Stimulated activated CD4-positive, alpha-beta T cell treated with anti-CD3 and anti-CD28 coated beads, TNF-alpha, amount 100 ng/mL, for 48 hours (primary cell): ENCODE results near the gene CDH8.
"Not testable (repeated sequence)": the region's sequence is repeated elsewhere in the genome, so short reads cannot be mapped to it uniquely, and the experiment has no call there.

Experiments used
- DNase-seq, 3 donors: peaks; one replicate each; pipeline ENCODE4 v3.0.0-alpha.2; 2020; ENCODE audit warnings: low read depth in 3 of 3

CDH8 gene

DNA sequence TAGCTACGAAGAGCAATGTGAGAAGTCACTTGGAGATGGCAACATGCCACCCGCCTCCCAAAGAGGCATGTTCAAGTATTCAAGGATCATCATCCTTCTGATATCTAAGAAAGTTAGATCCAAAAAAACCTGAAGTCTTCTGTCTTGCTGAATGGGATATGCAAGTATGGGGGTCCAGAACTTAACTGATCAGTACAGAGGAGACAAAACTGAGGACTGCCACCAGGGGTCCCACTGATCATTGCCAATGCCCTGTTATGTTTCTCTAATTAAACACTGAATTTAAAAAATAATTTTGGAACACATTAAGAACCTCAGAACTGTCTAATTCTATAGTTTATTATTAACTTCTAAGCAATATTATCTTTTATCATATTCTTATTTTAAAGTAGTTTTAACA is 99.7 kb downstream of the CDH8 start:
- DNase-seq, result no peak

DNA sequence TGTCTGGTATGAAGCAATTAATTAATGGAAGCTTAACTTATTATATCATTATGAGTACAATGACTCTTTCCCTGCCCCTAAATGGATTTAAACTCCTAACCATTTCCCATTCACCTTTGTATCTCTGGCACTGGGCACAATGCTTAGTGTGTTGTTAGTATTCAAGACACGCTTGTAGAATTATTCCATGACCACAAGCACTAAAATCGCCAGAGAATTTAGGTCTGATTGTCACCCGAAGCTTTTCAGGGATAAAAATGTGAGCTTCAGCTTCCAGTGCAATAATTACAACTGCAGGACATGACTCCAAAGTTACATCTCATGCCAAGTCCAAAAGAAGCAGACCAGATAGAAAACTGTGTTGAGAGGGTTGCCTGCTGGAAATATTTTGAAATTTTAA is 101.6 kb downstream of the CDH8 start:
- no peak for DNase-seq

DNA sequence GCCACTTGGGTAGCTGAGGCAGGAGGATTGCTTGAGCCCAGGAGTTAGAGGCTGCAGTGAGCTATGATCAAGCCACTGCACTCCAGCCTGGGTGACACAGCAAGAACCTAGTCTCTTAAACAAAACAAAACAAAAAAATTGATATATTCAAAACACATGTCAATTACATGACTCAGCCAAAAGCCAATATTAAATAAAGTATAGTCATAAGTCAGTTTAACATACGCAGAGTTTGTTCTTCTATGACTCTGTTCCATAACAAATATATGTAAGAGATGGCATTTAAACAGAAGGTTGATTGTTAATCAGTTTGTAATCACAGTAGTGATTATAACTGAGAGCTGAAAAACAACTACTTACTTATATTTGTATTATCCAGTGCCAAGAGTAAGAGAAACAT is 106.5 kb downstream of the CDH8 start:
- no peak for DNase-seq

DNA sequence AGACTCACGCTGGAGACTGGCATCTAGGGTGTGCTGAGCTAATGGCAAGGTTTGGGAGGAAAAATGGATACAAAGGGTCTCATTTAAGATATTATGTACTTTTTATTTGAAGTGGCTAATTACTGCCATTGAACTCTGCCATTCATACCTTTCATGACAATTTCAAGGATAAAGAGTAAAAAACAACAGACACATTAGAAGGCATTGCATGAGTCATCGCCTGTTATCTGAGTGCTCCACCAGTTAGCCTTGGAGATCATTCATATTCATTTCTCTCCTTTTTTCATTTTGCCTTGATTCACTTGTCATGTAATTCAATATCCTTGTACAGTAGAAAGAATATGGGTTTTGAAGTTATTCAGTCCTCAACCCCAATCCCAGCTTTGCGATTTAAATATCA is 109.5 kb downstream of the CDH8 start:
- DNase-seq, result no peak

DNA sequence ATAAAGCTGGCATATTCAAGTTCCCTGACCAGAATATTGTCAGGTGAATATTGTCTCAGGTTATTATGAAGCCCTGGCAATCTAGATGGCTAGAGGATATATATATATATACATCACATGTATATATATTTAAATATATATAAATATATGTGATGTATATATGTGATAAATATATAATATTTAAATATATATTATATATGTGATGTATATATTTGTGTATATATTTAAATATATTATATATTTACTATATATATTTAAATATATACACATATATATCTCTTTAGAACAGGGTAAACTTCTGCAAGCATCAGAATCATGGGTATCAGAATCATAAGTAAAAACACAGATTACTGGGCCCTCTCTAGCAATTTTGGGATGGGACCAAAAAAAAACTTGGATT is 112.6 kb downstream of the CDH8 start:
- no peak for DNase-seq

DNA sequence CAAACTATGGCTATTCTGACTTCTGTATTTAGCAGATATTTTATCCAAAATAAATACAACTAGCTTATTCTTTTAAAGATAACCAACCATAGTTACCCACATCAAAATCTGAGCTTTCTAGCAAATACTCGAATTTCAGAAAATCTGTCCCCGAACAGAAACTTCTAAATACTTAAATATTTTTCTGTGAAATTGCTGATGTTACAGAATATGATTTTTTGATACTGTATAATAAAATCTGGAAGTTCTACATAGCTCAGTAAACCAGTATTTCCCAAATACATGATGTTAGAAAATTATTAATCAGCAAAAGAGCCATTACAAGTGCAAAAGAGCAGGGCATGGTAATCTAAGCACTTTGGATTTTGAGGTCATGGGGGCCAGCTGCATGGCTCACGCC is 114.9 kb downstream of the CDH8 start:
- DNase-seq, result no peak

DNA sequence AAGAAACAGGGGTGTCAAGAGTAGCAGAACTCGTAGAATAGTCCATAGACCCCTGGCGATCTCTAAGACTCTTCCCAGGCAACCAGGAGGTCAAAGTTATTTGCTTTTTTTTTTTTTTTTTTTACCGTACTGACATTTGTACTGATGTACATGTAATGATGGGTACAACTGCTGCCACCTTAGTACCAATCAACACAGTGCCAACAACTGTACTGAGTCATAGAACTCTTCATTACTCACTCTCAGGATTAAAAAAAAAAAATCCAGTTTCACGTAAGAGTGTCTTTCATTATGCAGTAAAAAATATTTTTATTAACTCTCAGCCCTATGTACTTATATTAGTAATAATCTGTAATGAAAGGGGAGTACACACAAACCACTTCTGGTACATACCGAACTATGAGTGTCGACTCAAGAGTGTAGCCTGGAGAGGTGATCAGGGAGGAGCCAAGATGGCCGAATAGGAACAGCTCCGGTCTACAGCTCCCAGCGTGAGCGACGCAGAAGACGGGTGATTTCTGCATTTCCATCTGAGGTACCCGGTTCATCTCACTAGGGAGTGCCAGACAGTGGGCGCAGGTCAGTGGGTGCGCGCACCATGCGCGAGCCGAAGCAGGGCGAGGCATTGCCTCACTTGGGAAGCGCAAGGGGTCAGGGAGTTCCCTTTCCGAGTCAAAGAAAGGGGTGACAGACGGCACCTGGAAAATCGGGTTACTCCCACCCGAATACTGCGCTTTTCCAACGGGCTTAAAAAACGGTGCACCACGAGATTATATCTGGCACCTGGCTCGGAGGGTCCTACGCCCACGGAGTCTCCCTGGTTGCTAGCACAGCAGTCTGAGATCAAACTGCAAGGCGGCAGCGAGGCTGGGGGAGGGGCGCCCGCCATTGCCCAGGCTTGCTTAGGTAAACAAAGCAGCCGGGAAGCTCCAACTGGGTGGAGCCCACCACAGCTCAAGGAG is 118.1 kb downstream of the CDH8 start:
- DNase-seq, result not testable (repeated sequence)

DNA sequence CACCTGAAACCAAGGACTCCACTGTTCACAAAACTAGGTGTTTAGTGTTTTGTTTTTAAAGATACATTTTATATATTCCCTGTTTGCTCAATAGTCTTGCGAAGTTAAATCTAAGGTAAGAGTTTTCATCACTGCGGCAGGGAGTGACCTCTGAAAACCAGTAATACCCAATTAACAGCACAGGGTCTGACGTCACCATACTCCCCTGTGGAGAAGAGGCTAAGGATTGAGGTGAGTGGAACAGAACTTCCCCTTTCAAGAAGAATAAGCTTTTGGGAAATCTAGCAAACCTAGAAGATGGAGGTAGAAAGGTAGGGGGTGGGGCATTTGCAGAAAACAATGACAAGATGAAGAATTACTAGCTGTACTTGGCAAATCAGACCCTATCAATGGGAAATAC is 120.7 kb downstream of the CDH8 start:
- no peak for DNase-seq

DNA sequence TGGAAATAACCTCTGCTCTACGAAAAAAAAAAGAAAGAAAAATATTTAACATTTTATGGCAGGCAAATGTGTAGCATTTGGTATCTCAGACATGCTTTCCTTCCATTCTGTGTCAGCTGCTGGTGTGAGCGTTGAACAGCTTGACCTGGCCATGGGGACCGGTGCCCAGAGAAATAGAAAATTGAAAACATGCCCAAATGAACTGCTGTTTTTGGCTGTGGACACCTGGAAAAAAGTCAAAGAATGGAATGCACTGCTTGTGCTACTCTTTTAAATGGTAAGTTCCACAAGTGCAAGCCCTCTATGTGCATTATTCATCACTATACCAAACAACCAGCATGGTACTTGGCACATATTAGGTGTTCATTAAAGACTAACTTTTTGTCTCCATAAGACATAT is 127.2 kb downstream of the CDH8 start:
- no peak for DNase-seq

DNA sequence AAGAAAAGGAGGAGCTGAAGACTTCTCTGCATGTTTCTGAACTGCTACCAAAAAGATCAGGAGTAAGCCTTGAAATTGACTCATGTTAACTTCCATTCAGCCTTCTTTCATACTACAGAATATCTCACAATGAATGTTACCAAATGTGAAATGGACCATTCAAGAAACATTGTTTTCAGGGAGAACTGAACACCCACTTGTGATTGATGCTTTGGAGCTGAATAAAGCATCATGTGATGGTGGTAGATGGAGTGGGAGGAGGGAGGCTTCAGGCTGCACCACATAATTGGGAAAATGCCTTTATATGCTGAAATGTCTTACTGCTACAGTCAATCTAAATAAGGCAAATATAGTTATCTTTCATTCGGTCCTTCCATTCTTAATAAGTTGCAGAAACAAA is 127.8 kb downstream of the CDH8 start:
- DNase-seq, result no peak

DNA sequence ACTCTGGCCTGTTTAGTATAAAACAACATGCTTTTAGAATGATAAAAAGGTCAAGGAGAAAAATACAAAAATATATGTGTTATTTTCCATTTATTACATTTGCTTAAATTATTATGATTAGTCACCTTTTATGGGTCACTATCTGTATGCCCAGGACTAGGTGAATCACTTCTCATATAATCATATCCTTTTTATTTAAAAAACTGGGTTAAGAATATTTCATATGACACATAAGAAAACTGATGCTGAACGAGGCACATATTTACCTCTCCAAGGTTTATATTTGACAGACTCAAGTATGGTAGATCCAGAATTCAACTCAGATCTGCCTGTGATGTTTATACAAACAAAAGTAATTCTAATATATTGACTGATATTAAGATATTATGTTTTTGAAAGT is 134.5 kb downstream of the CDH8 start:
- DNase-seq, result no peak

DNA sequence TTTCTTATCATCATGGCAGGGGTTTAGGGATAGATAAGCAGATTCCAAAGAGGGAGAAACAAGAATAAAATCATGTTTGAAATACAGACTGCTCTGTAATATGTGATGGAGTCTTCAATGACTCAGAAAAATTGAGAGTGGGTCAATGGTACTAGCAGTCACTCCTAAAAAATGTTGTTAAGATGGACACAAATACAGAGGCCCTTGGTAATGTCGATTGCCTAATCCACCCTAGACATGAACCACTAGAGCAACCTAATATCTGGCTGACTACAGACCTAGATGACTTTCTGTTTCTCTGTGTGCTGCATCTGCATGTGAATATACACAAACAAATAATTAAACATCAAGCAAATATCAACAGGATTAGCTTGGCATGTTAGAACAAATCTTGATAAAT is 135.8 kb downstream of the CDH8 start:
- DNase-seq, result no peak

DNA sequence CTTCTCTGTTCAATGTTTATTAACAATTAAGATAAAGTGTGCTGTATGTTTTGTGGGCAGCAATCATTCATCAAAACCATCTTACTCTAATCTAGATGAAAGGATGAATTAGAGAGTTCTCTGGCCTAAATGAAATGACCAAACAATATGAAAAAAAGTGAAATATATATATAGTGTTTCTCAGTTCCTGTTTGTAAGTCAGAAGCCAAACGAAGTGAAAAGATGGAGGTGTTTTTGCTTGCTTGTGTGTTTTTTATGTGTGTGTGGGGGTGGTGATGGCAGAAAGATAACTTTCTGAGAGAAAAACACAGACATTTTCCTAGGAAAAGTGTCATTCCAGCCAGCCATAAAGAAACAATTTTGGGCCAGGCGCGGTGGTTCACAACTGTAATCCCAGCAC is 138.6 kb downstream of the CDH8 start:
- DNase-seq, result no peak

DNA sequence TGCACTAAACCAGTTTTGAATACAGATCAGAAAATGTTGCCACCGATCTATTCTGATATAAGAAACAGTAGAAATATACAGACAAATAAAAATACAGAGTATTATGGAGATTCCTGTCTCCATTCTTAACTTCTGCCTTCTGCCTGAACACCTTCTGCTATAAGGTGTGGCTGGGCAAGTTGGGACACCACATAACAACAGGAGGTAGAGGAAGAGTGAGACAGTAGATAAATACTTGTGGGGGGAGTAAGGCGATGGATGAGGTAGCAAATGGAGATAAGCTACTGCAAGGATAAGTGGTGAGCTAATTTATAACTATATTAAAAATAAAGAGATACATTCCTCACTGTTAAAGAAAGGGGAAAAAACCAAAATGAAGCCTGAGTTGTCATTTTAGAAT is 143.7 kb downstream of the CDH8 start:
- no peak for DNase-seq

DNA sequence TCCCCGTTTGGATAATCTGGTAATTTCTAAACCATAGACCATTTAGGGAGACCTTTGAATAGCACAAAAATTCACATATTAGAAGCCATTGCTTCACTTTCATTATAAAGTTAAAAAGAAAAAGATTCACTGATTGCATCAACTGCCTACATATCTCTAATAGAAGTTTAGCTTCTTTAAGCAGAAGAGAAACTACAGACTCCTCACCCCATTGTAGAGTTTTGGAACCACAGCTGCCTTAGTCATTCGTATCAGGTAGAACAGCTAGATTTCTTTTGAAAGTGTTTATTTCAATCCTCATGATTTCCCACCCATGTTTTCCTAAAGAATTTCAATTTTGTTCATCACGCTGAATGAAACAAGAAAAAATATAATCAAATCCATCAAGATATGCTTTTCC is 144.8 kb downstream of the CDH8 start:
- DNase-seq, result no peak

DNA sequence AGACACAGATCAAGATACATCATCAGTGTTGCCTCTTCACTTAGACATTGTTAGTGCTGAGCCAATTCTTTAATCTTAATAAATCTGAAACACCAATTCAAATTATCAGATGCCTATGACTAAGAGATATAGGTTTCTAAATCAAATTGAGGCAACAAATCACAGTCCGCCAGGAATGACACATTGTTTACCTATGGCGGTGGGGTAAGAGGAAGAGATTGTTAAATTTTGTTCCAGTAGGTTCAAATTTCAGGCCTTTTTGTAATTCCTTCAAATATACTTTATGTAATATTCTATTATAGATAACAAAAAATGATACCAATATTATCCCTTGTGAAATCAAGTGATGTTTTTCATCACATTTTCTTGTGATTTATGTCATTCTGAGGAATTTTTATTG is 145.9 kb downstream of the CDH8 start:
- no peak for DNase-seq

DNA sequence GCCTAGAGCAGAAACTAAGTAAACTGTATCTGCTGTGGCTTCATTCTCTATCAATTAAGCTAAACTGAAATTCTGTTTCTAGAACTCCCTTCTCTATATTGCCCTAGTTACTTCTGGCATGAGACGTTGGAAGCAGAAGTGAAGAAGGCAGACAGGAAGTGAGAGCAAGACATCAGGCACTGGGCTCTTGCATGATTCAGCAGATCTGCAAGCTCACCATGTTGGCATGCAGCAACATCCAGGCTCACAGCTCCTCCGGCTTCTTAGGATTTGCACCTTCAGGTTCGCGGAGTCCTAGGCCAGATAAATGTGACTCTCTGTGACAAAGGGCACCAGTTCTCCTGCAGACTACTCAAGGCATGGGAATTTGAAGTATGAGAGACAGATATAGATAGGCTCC is 148.3 kb downstream of the CDH8 start:
- no peak for DNase-seq

DNA sequence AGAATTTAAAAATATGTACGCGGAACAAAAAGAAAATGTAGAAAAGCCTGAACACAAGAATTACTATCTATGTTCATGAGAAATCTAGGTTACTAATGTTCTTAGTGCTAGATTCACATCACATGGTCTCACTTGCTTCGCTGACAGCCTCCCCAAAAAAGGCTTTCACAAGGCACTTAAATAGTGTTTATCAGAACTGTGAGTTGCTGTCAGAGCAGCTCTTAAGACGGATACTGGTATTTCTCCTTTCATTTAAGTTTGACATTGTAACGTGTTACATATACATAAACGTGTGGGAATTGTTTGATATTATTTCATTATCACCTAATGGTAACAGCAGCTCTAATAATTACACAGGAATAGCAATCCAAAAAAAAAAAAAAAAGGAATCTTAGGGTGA is 150.9 kb downstream of the CDH8 start:
- DNase-seq, result no peak

DNA sequence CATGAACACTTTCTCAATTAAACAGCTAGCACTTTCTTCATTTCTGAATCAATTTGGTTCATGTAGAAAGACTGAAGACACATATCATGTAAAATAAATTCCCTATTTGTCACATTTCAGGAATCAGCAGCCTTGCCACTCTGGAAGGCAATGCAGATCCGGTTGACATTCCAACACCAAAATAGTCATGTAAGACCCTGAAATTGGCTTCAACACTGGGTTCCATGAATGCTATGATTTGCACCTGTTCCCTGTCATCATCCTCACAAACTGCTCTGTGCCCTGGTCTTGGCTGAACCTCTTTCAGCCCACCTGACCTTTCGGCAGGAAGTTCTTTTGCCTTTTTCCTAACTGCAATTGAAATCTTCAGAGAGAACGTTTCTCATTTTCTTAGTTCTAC is 156.9 kb downstream of the CDH8 start:
- no peak for DNase-seq

DNA sequence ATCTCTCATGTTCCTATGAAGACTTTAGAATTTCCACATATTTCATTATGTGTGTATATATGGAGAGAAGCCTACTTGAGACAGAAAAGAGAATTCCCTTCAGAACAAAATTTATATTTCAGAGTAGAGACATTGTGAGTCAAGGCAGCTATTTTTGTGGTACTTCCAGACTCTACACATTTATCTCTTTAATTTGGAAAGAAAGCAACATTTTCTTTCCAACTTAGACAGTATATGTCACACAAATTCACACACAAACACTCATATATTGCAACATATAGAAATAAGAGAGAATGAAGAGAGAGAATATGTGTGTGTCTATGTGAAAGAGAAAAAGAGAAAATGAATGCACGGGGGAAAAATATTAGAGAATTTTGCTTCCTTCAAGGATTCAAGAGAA is 158.8 kb downstream of the CDH8 start:
- DNase-seq, result no peak

DNA sequence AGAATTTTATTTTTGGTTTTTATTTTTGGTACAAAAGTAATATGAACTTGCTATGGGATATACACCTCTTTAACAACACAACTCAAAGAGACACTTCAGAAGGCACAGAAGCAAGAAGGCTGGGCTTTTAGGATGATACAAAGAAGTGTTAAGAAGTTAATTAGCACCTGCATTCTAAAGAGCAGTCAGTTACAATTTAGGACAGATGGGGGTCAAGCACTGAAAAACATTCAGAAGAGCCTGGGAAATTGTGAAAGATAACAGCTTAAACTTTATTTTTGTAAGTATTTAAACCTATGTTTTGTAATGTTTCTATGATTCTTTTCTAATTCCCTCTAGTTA is 163.5 kb downstream of the CDH8 start:
- no peak for DNase-seq

DNA sequence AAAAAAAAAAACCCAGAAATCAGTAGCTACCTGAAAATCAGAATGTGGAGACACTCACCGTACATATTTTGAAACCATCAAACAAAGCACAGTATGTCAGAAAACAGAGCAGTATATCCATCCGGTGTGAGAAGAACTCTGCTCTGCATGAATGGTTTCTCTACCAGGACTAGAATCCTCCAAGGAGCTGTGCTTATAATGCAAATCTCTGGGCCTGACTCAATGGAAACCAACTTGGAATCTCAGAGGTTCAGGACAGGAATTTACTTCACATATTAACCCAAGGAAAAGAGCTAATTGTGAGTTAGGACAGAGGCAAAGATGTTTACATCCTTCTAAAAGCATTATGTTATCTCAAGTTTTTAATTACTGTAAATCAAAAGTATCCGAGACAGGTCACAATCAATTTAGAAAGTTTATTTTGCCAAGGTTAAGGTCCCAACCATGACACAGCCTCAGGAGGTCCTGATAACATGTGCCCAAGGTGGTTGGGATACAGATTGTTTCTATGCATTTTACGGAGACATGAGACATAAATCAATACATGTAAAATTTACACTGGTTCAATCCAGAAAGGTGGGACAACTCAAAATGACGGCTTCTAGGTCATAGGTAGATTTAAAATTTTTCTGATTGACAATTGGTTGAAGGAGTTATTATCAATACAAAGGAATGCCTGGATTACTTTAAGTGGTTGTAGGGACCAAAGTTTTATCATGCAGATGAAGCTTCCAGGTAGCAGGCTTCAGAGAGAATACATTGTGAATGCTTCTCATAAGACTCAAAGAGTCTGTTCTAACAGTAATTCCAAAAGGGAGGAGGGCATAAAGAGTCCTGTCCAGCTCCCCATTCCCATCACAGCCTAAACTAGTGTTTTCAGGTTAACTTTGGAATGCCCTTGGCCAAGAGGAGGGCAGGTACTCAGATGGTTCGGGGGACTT is 164.1 kb downstream of the CDH8 start:
- no peak for DNase-seq
